ENCODE data around the gene PAFAH1B2.
"Not testable (repeated sequence)": the region's sequence is repeated elsewhere in the genome, so short reads cannot be mapped to it uniquely, and the experiment has no call there.

DNA sequence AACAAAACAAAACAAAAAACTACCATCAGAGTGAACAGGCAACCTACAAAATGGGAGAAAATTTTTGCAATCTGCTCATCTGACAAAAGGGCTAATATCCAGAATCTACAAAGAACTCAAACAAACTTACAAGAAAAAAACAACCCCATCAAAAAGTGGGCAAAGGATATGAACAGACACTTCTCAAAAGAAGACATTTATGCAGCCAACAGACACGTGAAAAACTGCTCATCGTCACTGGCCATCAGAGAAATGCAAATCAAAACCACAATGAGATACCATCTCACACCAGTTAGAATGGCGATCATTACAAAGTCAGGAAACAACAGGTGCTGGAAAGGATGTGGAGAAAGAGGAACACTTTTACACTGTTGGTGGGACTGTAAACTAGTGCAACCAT lies 31.6 kb upstream of the PAFAH1B2 start:
- TF ChIP-seq RAD21 (IDR thresholded peaks at IDR 0.05 in 1 of 2, conservative IDR thresholded peaks at IDR 0.05 in 1 of 2; ENCODE audit: low read depth in 2 of 2, low read length in 2 of 2); CTCF (IDR thresholded peaks at IDR 0.05; ENCODE audit: control extremely low read depth in 1 of 3, insufficient read depth in 1 of 3, low read depth in 1 of 3, low read length in 3 of 3); SUZ12 (IDR thresholded peaks at IDR 0.05; ENCODE audit: low read length); EP300 (IDR thresholded peaks at IDR 0.05; ENCODE audit: borderline replicate concordance in 1 of 2, low read depth in 2 of 2, low read length in 2 of 2); CHD1 (IDR thresholded peaks at IDR 0.05; ENCODE audit: low read depth, low read length): not testable (repeated sequence)

Measured in H1 (cell line).